Activated CD8-positive, alpha-beta memory T cell treated with anti-CD3 and anti-CD28 coated beads for 4 hours (primary cell): Measurements from ENCODE around the gene RNF213.
"Not testable (repeated sequence)": the region's sequence is repeated elsewhere in the genome, so short reads cannot be mapped to it uniquely, and the experiment has no call there.

Source experiments
- DNase-seq, 2 donors: peaks; one replicate each; pipeline ENCODE4 v3.0.0-alpha.2; 2020; ENCODE audit warnings: low read depth in 2 of 2

RNF213 gene

DNA sequence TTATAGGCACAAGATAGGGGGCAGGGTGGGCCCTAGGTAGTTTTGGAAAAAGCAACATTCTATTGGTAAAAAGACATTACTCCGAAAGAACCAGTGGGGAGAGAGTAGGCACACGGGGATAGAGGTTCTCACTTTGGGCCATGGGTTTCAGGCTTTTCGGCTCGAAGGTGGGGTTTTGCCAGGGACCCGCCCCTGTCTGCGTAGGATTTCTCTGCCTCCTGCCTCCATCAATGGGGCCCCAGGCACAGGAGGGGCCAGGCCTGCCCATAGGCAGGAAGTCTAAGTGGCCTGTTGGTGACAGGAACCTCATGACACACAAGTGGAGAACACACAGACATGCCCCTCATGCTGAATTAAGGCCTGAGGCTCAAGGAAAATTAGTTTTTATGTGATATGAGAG, 57.5 kb downstream of the RNF213 start:
- DNase-seq: no peak

GRCh38 chr17:80319262-80319998, 58.8 kb downstream of the RNF213 start:
- DNase-seq: no peak

- no peak for DNase-seq
These were observed 59.3 kb downstream of the RNF213 start for GRCh38 chr17:80319999-80320344.

DNA sequence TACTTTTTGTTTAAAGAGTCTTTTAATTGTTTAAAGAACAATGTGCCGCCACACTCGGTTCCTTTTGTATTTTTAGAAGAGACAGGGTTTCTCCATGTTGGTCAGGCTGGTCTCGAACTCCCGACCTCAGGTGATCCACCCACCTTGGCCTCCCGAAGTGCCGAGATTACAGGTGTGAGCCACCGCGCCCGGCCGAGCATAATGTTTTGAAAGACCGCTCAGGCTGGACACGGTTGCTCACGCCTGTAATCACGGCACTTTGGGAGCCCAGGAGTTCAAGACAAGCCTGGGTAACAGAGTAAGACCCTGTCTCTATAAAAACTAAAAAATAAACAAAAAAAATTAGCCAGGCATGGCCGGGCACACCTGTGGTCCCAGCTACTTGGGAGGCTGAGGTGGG, 59.8 kb downstream of the RNF213 start:
- DNase-seq: no peak

DNA sequence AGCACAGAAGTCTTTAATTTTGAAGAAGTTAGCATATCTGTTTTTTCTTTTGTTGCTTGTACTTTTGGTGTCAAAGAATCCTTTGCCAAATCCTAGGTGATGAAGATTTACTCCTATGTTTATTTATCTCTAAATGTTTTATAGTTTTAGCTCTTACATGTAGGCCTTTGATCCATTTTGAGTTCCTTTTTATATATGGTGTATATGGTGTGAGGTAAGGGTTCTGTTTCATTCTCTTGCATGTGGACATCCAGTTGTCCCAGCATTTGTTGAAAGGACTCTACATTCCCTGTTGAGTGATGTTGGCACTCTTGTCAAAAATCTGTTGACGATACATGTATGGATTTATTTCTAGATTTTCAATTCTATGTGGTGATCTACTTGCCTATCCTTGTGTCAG, 62.2 kb downstream of the RNF213 start:
- DNase-seq: no peak

DNA sequence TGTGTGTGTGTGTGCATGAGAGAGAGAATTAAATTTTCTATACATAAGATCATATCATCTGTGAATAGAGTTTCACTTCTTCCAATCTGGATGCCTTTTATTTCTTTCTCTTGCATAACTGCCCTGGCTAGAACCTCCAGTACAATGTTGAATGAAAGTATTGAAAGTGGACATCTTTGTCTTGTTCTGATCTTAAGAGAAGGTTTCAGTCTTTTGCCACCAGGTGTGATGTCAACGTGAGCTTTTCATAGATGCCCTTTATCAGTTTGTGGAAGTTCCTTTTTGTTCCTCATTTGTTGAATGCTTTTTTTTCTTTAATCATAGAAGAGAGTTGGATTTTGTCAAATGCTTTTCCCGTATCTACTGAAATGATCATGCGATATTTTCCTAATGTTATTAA, 63.3 kb downstream of the RNF213 start:
- DNase-seq: no peak

- no peak for DNase-seq
These were observed 66.9 kb downstream of the RNF213 start for GRCh38 chr17:80327518-80327917.

DNA sequence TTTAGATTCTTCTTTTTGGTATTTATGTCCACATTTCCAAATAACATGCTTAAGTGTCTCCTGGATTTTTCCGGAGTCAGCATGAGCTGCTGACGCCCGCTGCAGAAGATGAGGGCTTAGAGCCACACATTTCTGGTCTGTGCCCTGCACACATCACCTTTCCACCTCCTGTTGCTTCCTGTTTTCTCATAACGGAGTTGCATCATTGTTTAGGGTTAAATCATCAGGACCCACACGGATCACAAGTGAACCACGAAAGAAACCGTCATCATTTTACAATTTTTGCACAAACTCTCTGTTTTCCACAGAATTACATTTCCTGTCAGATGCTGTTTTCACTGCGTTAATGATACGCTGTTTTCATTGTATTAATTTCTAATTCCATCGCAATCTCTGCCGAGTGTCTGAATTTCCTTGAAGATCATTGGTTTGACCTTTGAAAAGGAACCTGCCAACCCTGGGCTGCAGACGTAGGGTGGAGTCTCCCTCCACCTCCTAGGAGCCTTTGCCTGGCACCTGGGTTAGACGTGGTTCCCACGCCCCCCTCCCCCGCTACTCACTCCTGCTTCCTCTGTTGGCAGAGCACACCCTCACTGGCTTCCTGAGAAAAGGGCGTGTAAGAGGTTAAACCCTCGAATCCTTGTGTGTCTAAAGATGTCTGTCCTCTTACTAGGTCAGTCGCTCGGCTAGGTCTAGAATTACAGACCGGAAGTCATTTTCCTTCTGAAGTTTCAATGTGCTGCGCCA, 68.2 kb downstream of the RNF213 start:
- DNase-seq: no peak

DNA sequence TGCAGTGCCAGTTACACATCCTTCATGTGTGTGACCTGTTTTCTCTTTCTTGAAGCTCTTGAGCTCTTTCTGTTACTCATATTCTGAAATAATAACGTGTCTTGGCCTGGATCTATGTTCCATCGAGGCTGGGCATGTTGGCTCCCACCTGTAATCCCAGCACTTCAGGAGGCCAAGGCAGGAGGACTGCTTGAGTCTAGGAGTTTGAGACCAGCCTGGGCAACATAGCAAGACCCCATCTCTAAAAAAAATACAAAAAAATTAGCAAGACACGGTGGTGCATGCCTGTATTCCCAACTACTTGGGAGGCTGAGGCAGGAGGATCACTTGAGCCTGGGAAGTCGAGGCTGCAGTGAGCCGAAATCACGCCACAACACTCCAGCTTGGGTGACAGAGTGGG, 68.8 kb downstream of the RNF213 start:
- not testable (repeated sequence) for DNase-seq

DNA sequence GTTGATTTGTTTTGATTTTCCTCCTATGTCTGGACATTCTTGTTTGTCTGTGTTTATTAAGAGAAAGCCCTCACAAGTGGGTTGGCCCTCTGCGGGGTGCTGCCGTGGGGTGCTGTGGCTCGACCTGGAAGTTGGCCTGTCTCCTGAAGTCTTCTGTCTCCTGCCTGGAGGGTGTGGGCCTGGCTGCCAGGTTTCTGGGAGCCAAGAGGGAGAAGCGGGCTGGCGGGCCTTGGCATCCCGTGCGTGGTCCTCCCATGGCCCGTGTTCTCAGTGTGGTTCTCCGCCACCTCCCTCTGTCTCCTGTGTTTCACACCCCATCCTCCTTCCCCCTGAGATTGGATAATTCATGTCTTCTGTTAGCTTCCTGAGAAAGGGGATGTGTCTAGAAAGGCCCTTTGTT, 69.6 kb downstream of the RNF213 start:
- DNase-seq: no peak

- DNase-seq: not testable (repeated sequence)
These were observed 70.3 kb downstream of the RNF213 start for GRCh38 chr17:80330938-80331337.

DNA sequence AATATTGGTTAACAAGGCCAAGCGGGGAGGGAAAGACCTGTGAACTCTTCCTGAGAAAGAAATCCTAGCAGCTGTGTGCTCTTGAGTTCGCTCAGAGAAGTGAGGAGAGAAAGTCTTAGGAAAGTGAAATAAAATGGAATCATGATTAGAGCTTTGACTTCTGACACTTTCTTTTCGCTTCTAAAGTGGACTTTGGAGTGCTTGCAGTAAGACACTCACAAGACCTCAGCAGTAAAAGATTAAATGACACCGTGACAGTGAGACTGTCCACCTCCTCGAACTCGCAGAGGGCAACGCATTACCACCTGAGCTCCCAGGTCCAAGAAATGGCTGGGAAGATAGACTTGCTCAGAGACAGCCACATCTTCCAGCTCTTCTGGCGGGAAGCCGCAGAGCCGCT, 71.2 kb downstream of the RNF213 start:
- DNase-seq: no peak

DNA sequence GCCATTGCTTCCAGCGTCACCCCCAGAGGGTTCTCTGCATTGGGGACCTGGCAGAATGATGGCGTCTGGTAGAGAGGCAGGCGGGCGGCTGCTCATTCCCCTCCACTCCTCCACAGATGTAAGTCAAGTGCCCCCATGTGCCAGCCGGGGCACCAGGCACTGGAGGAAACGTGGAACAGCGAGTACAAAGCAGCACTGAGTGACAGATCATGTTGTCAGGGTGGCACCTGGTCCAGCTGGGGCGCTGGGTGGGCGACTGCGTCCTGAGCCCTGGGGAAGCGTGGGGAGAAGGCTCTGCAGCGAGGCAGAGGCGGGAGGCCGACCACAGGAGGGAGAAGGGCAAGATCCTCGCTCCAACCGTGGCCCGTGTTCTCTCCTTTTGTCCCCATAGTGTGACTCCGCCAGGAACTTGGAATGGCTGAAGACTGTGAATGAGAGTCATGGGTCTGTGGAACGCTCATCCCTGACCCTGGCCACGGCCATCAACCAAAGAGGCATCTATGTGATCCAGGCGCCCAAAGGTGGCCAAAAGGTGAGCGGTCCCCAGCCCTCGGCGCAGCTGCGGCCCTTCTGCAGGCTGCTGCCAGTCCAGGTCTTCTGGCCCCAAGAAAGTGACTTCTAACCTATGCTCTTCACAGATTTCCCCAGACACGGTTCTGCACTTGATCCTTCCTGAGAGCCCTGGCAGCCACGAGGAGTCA, 76.7 kb downstream of the RNF213 start:
- no peak for DNase-seq

GRCh38 chr17:80339118-80339517, 78.5 kb downstream of the RNF213 start:
- no peak for DNase-seq

DNA sequence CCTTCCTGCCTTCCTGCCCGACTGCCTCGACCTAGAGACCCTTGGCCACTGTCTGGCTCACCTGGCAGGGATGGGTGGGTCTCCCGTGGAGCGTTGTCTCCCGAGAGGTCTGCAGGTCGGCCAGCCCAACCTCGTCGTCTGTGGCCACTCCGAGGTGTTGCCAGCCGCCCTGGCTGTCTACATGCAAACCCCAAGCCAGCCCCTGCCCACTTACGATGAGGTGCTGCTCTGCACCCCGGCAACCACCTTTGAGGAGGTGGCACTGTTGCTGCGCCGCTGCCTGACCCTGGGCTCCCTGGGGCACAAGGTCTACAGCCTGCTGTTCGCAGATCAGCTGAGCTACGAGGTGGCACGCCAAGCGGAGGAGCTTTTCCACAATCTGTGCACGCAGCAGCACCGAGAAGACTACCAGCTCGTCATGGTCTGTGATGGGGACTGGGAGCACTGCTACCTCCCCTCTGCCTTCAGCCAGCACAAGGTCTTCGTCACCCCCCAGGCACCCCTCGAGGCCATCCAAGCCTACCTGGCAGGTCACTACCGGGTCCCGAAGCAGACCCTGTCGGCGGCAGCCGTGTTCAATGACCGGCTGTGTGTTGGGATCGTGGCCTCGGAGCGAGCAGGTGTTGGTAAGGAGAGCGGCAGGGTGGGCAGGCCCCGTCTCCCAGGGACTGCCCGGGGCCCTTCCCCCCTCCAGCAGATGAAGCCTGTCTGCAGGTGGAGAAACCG, 79.2 kb downstream of the RNF213 start:
- DNase-seq: no peak

- DNase-seq: no peak
These were observed 84.7 kb downstream of the RNF213 start for GRCh38 chr17:80345321-80345720.

GRCh38 chr17:80345841-80346497, 85.3 kb downstream of the RNF213 start:
- no peak for DNase-seq

- no peak for DNase-seq
These were observed 86.0 kb downstream of the RNF213 start for GRCh38 chr17:80346498-80347275.

- DNase-seq: no peak
These were observed 86.9 kb downstream of the RNF213 start for GRCh38 chr17:80347536-80347935.

GRCh38 chr17:80347948-80348351, 87.3 kb downstream of the RNF213 start:
- no peak for DNase-seq
